Cortex of kidney (tissue), 1 donor: ENCODE results near the gene PCDHB14.
"Not testable (repeated sequence)": the region's sequence is repeated elsewhere in the genome, so short reads cannot be mapped to it uniquely, and the experiment has no call there.

Experiments
- DNase-seq: peaks from one replicate; lab custom pipeline; 2025; lab: John Stamatoyannopoulos, UW

Gene PCDHB14

GRCh38 chr5:141223112-141223783, at the start of gene PCDHB14:
PCDHB14 (plus strand) TSS chr5:141223343; CDS start chr5:141223506, 163 bp downstream.
- DNase-seq = no peak

GRCh38 chr5:141174291-141175104, 48.6 kb upstream of the PCDHB14 start:
- not testable (repeated sequence) for DNase-seq

- no peak for DNase-seq
These were observed 47.2 kb upstream of the PCDHB14 start for GRCh38 chr5:141175933-141176332.

GRCh38 chr5:141177577-141178191, 45.5 kb upstream of the PCDHB14 start, which contains the start of gene PCDHB8:
PCDHB8 (plus strand) TSS chr5:141177790; CDS start chr5:141178035, 245 bp downstream.
- not testable (repeated sequence) for DNase-seq

GRCh38 chr5:141179371-141179770, 43.8 kb upstream of the PCDHB14 start:
- DNase-seq = not testable (repeated sequence)

- DNase-seq = not testable (repeated sequence)
These were observed 43.3 kb upstream of the PCDHB14 start for GRCh38 chr5:141179876-141180275.

GRCh38 chr5:141180313-141180712, 42.8 kb upstream of the PCDHB14 start:
- DNase-seq = no peak

- no peak for DNase-seq
These were observed 40.9 kb upstream of the PCDHB14 start, which contains the start of gene PCDHB16 for GRCh38 chr5:141182248-141182647. PCDHB16 (plus strand) TSS chr5:141182387; CDS start chr5:141182560, 173 bp downstream.

GRCh38 chr5:141184117-141184855, 38.9 kb upstream of the PCDHB14 start:
- DNase-seq = not testable (repeated sequence)

GRCh38 chr5:141186897-141187512, 36.1 kb upstream of the PCDHB14 start, which contains the start of gene PCDHB9:
PCDHB9 (plus strand) TSS chr5:141187161; CDS start chr5:141187319, 158 bp downstream.
- DNase-seq = no peak

- DNase-seq = not testable (repeated sequence)
These were observed 34.5 kb upstream of the PCDHB14 start for GRCh38 chr5:141188682-141189081.

GRCh38 chr5:141189131-141189530, 34.0 kb upstream of the PCDHB14 start:
- not testable (repeated sequence) for DNase-seq

- no peak for DNase-seq
These were observed 30.9 kb upstream of the PCDHB14 start, which contains the start of gene PCDHB10 for GRCh38 chr5:141192110-141192725. PCDHB10 (plus strand) TSS chr5:141192353; CDS start chr5:141192553, 200 bp downstream.

- DNase-seq = not testable (repeated sequence)
These were observed 28.8 kb upstream of the PCDHB14 start for GRCh38 chr5:141194332-141194731.

- DNase-seq = no peak
These were observed 26.8 kb upstream of the PCDHB14 start for GRCh38 chr5:141196363-141196762.

- DNase-seq = no peak
These were observed 23.5 kb upstream of the PCDHB14 start, which contains the start of gene PCDHB11 for GRCh38 chr5:141199359-141200235. PCDHB11 (plus strand) TSS chr5:141199627; CDS start chr5:141199775, 148 bp downstream.

GRCh38 chr5:141201126-141201525, 22.0 kb upstream of the PCDHB14 start:
- DNase-seq = not testable (repeated sequence)

GRCh38 chr5:141201646-141202045, 21.5 kb upstream of the PCDHB14 start:
- DNase-seq = not testable (repeated sequence)

- no peak for DNase-seq
These were observed 14.7 kb upstream of the PCDHB14 start, which contains the start of gene PCDHB12 for GRCh38 chr5:141208478-141208877. PCDHB12 (plus strand) TSS chr5:141208719; CDS start chr5:141208908, 189 bp downstream.
